Activated CD8-positive, alpha-beta T cell treated with anti-CD3 and anti-CD28 coated beads, Interleukin-2, amount 10 ng/mL, durations not matched to agents 7 days and 5 days (primary cell): ENCODE results near the gene SLC9A3. TPM values are rescaled to one million over a fixed set of nuclear protein-coding genes. Genes with fewer than 3 reads are reported as not detected.
A peak's percentile ranks its signal among the peaks of the same experiment; 100 is the strongest.

Experiments
- ATAC-seq: fragments of 150-1000 bp; cut with Tn5 transposase; one replicate; pipeline ENCODE4 v1.10.0; 2021; ENCODE audit warnings: moderate library complexity
- CTCF ChIA-PET: fragments of 350-600 bp; sonication (Branson Sonifier 250); formaldehyde crosslinking; loops from one replicate; lab custom pipeline; 2021; ENCODE audit warnings: antibody characterized with exemption; lab: Charles Lee
- POLR2A ChIA-PET: fragments of 350-600 bp; sonication (Branson Sonifier 250); formaldehyde crosslinking; loops from one replicate; lab custom pipeline; 2021; ENCODE audit warnings: antibody characterized with exemption; lab: Charles Lee
- DNase-seq: peaks from one replicate; pipeline ENCODE4 v3.0.0-alpha.2; 2020
- H3K27ac Mint-ChIP-seq: one replicate; pipeline ENCODE4 v1.8.0; 2021; ENCODE audit warnings: mild to moderate bottlenecking, mixed read lengths
- H3K27me3 Mint-ChIP-seq: one replicate; pipeline ENCODE4 v1.8.0; 2021; ENCODE audit warnings: low read depth, mixed read lengths
- H3K36me3 Mint-ChIP-seq: one replicate; pipeline ENCODE4 v1.8.0; 2021; ENCODE audit warnings: low read depth, mixed read lengths
- H3K4me1 Mint-ChIP-seq: one replicate; pipeline ENCODE4 v1.8.0; 2021; ENCODE audit warnings: low read depth, mixed read lengths
- H3K4me3 Mint-ChIP-seq: one replicate; pipeline ENCODE4 v1.8.0; 2021; ENCODE audit warnings: mild to moderate bottlenecking, mixed read lengths
- H3K9me3 Mint-ChIP-seq: one replicate; pipeline ENCODE4 v1.8.0; 2022; ENCODE audit warnings: mixed read lengths; ENCODE audit not compliant: insufficient read depth
- total RNA-seq, 2 experiments: library from RNA; stranded (reverse); gene quantifications; one replicate each; pipeline ENCODE4 v1.2.3, GENCODE V29; 2021

Gene SLC9A3
- total RNA-seq, 2 experiments from 2014 or later = 1.6 to 1.9 TPM

- Mint-ChIP-seq H3K36me3 (peaks cover 88% of the 10 kb centered on the region), H3K4me1 (peaks cover 48% of the 10 kb centered on the region), H3K27me3 (no peaks in the 10 kb centered on the region), H3K4me3 (no peak overlapping the region), H3K27ac (no peak overlapping the region), H3K9me3 (peaks cover 19% of the 10 kb centered on the region)
- ATAC-seq = no peak
- DNase-seq = no peak
- CTCF ChIA-PET = interaction anchor here (0.9 kb wide), 1 partner anchor 11 kb away, joined by 3 read pairs; no protein-coding TSS in a partner anchor
- POLR2A ChIA-PET = interaction anchor here (1.7 kb wide), 1 partner anchor 9 kb away, joined by 4 read pairs; no protein-coding TSS in a partner anchor
Observed at GRCh38 chr5:455806-456205, 68.4 kb downstream of the SLC9A3 start.

GRCh38 chr5:454936-455335 is 69.3 kb downstream of the SLC9A3 start:
- POLR2A ChIA-PET = interaction anchor here (1.7 kb wide), 1 partner anchor 9 kb away, joined by 4 read pairs; no protein-coding TSS in a partner anchor
- H3K36me3 Mint-ChIP-seq = peaks cover 88% of the 10 kb centered on the region
- CTCF ChIA-PET = interaction anchor here (0.9 kb wide), 1 partner anchor 10 kb away, joined by 3 read pairs; no protein-coding TSS in a partner anchor
- DNase-seq (no peak), ATAC-seq (no peak)
- H3K4me3 Mint-ChIP-seq = no peak overlapping the region
- peaks cover 46% of the 10 kb centered on the region for H3K4me1 Mint-ChIP-seq
- H3K27ac Mint-ChIP-seq = no peak overlapping the region
- no peaks in the 10 kb centered on the region for H3K27me3 Mint-ChIP-seq
- H3K9me3 Mint-ChIP-seq = peaks cover 21% of the 10 kb centered on the region

- ATAC-seq (peak; percentile 57), DNase-seq (peak; percentile 40)
- no peak overlapping the region for H3K4me3 Mint-ChIP-seq
- H3K27me3 Mint-ChIP-seq = no peaks in the 10 kb centered on the region
- H3K4me1 Mint-ChIP-seq = peaks cover 39% of the 10 kb centered on the region
- CTCF ChIA-PET = interaction anchor here (0.9 to 1.3 kb wide), 3 partner anchors 10 to 266 kb away, joined by 3 to 5 read pairs (median 5); no protein-coding TSS in a partner anchor
- H3K9me3 Mint-ChIP-seq = peaks cover 21% of the 10 kb centered on the region
- peaks cover 88% of the 10 kb centered on the region for H3K36me3 Mint-ChIP-seq
- POLR2A ChIA-PET = interaction anchor here (0.8 to 1.8 kb wide), 2 partner anchors 10 to 12 kb away, joined by 4 to 5 read pairs; no protein-coding TSS in a partner anchor
- peak overlapping the region; percentile 75 for H3K27ac Mint-ChIP-seq
Observed at GRCh38 chr5:453725-454481, 70.3 kb downstream of the SLC9A3 start.

- Mint-ChIP-seq H3K4me3 (peak overlapping the region; percentile 35), H3K9me3 (peaks cover 21% of the 10 kb centered on the region), H3K27ac (peak overlapping the region; percentile 75), H3K4me1 (peaks cover 33% of the 10 kb centered on the region), H3K27me3 (no peaks in the 10 kb centered on the region), H3K36me3 (peaks cover 87% of the 10 kb centered on the region)
- CTCF ChIA-PET = interaction anchor here (0.5 to 1.3 kb wide), 4 partner anchors 11 to 920 kb away, joined by 3 to 5 read pairs (median 4); no protein-coding TSS in a partner anchor
- peak; percentile 46 for ATAC-seq
- POLR2A ChIA-PET = interaction anchor here (1.8 kb wide), 1 partner anchor 13 kb away, joined by 4 read pairs; no protein-coding TSS in a partner anchor
- DNase-seq = no peak
Observed at GRCh38 chr5:452978-453710, 71.1 kb downstream of the SLC9A3 start.

GRCh38 chr5:451587-452458 is 72.4 kb downstream of the SLC9A3 start:
- no peak for DNase-seq
- Mint-ChIP-seq H3K9me3 (peaks cover 21% of the 10 kb centered on the region), H3K27me3 (no peaks in the 10 kb centered on the region), H3K27ac (no peak overlapping the region), H3K4me3 (no peak overlapping the region), H3K36me3 (peaks cover 90% of the 10 kb centered on the region), H3K4me1 (peaks cover 36% of the 10 kb centered on the region)
- no peak for ATAC-seq
- POLR2A ChIA-PET = interaction anchor here (0.6 kb wide), 1 partner anchor 207 kb away, joined by 4 read pairs; no protein-coding TSS in a partner anchor
- CTCF ChIA-PET = no interaction called here

GRCh38 chr5:449151-449550 is 75.1 kb downstream of the SLC9A3 start:
- Mint-ChIP-seq H3K4me3 (no peak overlapping the region), H3K36me3 (peaks cover 84% of the 10 kb centered on the region), H3K27ac (no peak overlapping the region), H3K4me1 (peaks cover 52% of the 10 kb centered on the region), H3K9me3 (peaks cover 21% of the 10 kb centered on the region), H3K27me3 (no peaks in the 10 kb centered on the region)
- ChIA-PET CTCF (interaction anchor here (1.6 kb wide), 1 partner anchor 132 kb away, joined by 4 read pairs; no protein-coding TSS in a partner anchor), POLR2A (interaction anchor here (1.1 kb wide), 1 partner anchor 12 kb away, joined by 3 read pairs; no protein-coding TSS in a partner anchor)
- DNase-seq (no peak), ATAC-seq (no peak)

GRCh38 chr5:448766-449090 is 75.5 kb downstream of the SLC9A3 start:
- Mint-ChIP-seq H3K4me3 (no peak overlapping the region), H3K9me3 (peaks cover 21% of the 10 kb centered on the region), H3K27me3 (no peaks in the 10 kb centered on the region), H3K27ac (no peak overlapping the region), H3K4me1 (peaks cover 51% of the 10 kb centered on the region), H3K36me3 (peaks cover 81% of the 10 kb centered on the region)
- CTCF ChIA-PET = interaction anchor here (1.6 kb wide), 1 partner anchor 132 kb away, joined by 4 read pairs; no protein-coding TSS in a partner anchor
- no peak for DNase-seq
- ATAC-seq = no peak
- POLR2A ChIA-PET = interaction anchor here (1.1 kb wide), 1 partner anchor 12 kb away, joined by 3 read pairs; no protein-coding TSS in a partner anchor

- no peak overlapping the region for H3K4me3 Mint-ChIP-seq
- no peak for ATAC-seq
- no peak for DNase-seq
- H3K27ac Mint-ChIP-seq = no peak overlapping the region
- H3K9me3 Mint-ChIP-seq = peaks cover 21% of the 10 kb centered on the region
- H3K36me3 Mint-ChIP-seq = peaks cover 76% of the 10 kb centered on the region
- H3K4me1 Mint-ChIP-seq = peaks cover 49% of the 10 kb centered on the region
- POLR2A ChIA-PET = interaction anchor here (1.1 kb wide), 1 partner anchor 11 kb away, joined by 3 read pairs; no protein-coding TSS in a partner anchor
- no peaks in the 10 kb centered on the region for H3K27me3 Mint-ChIP-seq
- CTCF ChIA-PET = interaction anchor here (1.6 to 2.5 kb wide), 2 partner anchors 13 to 131 kb away, joined by 4 to 7 read pairs; no protein-coding TSS in a partner anchor
Observed at GRCh38 chr5:448061-448765, 76.0 kb downstream of the SLC9A3 start.

- Mint-ChIP-seq H3K27me3 (no peaks in the 10 kb centered on the region), H3K9me3 (peaks cover 19% of the 10 kb centered on the region), H3K4me1 (peaks cover 44% of the 10 kb centered on the region), H3K36me3 (peaks cover 71% of the 10 kb centered on the region), H3K27ac (no peak overlapping the region), H3K4me3 (no peak overlapping the region)
- ChIA-PET POLR2A (interaction anchor here (1.5 to 2.0 kb wide), 2 partner anchors 25 to 27 kb away, joined by 5 to 7 read pairs; no protein-coding TSS in a partner anchor), CTCF (interaction anchor here (0.9 to 3.0 kb wide), 16 partner anchors 9 to 208 kb away, joined by 3 to 29 read pairs (median 4); no protein-coding TSS in a partner anchor)
- ATAC-seq (no peak), DNase-seq (no peak)
Observed at GRCh38 chr5:447501-447900, 76.7 kb downstream of the SLC9A3 start.

GRCh38 chr5:446883-447263 is 77.4 kb downstream of the SLC9A3 start:
- Mint-ChIP-seq H3K27ac (no peak overlapping the region), H3K4me1 (peaks cover 43% of the 10 kb centered on the region), H3K27me3 (no peaks in the 10 kb centered on the region), H3K36me3 (peaks cover 65% of the 10 kb centered on the region), H3K4me3 (no peak overlapping the region), H3K9me3 (peaks cover 13% of the 10 kb centered on the region)
- DNase-seq (no peak), ATAC-seq (no peak)
- POLR2A ChIA-PET = interaction anchor here (0.6 to 2.0 kb wide), 6 partner anchors 9 to 229 kb away, joined by 3 to 7 read pairs (median 4); partner anchors contain the start of genes CCDC127 and SDHA
- CTCF ChIA-PET = interaction anchor here (0.6 to 3.0 kb wide), 31 partner anchors 10 to 720 kb away, joined by 3 to 29 read pairs (median 4); partner anchors contain the start of gene AHRR
